ENCODE measurements around the gene HECW1.

HECW1 gene

DNA sequence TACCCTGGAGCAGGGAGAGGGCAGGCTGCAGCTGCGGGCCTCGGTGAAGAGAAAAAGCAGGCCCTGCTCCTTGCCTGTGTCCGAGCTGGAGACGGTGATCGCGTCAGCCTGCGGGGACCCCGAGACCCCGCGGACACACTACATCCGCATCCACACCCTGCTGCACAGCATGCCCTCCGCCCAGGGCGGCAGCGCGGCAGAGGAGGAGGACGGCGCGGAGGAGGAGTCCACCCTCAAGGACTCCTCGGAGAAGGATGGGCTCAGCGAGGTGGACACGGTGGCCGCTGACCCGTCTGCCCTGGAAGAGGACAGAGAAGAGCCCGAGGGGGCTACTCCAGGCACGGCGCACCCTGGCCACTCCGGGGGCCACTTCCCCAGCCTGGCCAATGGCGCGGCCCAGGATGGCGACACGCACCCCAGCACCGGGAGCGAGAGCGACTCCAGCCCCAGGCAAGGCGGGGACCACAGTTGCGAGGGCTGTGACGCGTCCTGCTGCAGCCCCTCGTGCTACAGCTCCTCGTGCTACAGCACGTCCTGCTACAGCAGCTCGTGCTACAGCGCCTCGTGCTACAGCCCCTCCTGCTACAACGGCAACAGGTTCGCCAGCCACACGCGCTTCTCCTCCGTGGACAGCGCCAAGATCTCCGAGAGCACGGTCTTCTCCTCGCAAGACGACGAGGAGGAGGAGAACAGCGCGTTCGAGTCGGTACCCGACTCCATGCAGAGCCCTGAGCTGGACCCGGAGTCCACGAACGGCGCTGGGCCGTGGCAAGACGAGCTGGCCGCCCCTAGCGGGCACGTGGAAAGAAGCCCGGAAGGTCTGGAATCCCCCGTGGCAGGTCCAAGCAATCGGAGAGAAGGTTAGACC, 332.5 kb downstream of the HECW1 start:
- no peak for DNase-seq

DNA sequence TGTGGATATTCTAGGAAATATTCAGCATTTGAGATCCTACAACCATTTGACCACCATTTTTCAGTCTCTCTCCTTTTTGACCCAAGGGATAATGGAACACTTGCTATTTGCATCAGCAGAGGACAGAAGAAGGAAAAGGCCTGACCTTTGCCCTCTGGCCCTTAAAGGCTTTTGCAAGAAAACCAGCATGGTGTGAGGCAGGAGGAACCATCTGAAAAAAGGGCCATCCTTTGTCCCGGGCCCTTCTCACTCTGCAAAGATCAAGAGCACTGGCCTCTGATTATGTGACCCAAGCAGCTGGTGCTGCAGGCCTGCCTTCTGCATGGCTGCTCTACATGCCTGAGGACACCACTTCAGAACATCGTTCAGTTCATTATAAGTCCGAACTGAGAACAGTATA, 337.1 kb downstream of the HECW1 start:
- DNase-seq: no peak

DNA sequence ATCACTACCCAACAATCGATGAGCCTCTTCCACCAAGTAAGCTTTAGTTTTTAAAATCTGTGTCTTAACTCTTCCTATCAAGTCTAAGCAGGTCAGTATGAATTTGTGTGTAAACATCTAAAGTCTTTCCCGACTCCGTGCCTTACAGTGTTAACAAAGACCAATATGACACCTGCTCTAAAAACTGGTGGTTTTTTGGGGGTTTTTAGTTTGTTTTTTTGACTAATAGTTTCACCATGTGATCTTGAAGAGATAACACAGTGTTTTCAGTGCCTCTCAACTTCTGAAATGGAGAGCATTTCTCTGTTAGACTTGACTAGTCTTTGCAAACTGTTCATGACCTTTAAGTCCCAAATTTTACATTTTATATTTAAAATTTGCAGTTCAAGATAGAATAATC, 338.4 kb downstream of the HECW1 start:
- DNase-seq: no peak

DNA sequence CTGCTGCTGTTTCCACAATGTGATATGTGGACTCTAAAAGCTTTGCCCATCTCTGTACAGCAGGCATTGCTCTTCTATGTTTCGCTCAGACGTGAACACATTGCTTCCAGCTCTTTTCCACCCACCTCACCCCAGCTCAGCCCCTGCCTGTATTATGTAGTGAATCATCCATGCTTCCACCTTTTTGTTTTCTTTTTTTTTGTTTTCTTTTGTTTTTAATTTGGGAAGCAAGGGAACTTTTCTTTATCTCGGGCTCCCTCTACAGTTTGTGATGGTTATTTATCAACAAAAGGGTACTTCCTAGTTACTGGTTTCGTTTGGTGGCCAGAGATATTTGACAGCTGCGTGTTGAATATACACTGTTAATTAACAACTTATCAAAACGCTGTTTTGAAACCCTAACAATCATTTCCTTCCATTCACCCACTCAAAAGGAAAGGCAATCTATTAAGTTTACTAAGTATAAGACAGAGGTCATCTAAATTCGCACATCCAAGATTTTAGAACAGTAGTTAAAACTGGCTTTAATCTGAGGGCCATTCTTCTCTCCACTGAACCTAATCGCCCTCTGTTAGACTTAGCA, 342.6 kb downstream of the HECW1 start:
- peak; percentile 57 for DNase-seq

DNA sequence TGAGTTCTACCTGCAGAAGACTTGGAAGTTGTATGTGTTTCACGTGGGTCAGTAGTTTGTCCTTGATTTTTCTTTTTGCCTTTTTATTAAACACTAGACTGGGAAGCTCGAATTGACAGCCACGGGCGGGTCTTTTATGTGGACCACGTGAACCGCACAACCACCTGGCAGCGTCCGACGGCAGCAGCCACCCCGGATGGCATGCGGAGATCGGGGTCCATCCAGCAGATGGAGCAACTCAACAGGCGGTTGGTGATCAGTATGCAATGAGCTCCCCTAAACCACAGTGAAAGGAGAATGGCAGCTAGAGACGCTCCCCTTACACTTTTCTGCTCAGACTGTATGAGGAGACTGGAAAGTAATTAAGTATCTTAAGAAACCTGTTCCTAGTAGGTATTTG, 343.8 kb downstream of the HECW1 start:
- no peak for DNase-seq

DNA sequence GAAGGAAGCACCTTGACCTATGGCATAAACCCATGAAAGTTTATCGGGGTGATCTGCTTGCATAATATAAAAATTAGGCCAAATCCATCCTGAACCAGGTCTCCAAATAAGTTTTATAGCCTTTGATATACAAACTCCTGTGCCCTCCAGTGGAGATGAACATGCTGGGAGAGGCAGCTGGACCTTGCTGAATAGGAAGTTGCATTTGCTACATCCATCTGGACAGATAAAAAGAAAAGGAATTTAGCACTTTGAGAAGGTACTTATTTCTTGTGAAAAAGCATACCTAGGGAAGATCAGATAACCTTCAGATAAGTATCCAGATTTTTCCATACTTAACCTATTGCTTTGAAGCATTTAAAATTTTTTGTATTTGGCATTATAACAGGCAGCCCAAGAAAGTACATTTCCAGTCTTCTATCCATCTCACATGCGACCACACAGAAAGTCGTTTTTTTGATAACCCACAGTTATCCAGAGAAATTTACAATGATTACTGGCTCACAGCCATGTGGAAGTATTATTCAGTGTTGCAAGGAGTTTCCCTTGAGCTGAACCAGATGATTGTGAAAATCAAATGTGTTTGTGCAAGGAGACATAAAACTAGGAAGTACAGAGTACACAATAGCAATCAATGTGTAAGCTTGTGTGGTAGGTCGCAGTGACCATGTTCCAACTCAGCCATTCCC, 346.0 kb downstream of the HECW1 start:
- peak; percentile 19 for DNase-seq

DNA sequence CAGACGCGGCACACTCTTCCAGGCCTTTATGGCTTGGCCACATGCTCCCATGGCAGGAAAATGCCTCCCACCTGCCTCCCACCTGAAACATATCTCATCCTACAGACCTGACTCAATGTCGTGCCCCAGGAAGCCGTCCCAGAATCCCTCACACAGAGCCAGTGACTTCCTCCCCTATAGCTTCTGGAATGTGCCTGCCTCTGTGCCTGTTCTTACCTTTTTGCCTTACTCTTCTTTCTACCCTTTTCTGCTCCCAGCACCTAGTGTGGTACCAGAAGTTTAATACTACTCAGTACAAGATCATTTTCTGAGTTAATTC, 346.5 kb downstream of the HECW1 start:
- no peak for DNase-seq

DNA sequence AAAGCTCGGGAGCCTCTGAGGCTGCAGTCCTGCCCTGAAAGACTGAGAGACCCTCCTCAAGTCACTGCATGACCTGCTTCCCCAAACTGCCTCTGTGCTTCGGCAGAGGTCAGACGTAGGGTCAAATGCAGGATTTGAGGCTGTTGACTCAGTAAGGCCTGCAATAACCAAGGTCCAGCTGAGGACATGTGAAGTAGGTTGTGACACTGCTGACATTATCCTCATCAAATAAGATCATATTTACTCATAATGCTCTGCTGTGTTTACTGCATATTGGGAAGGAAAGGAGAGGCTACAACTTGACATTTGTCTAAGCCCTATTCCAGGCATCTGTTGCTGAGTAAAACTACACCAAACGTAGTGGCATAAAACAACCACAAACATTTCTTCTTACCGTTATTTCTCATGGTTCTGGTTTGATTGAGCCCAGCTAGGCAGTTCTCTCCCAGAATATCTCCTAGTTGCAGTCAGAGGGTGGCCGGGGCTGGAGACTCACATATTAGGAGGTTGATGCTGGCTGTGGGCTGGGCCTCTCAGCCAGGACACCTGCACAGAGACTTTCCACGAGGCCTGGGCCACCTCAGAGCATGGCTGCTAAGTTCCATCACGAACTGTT, 348.4 kb downstream of the HECW1 start:
- DNase-seq: no peak

DNA sequence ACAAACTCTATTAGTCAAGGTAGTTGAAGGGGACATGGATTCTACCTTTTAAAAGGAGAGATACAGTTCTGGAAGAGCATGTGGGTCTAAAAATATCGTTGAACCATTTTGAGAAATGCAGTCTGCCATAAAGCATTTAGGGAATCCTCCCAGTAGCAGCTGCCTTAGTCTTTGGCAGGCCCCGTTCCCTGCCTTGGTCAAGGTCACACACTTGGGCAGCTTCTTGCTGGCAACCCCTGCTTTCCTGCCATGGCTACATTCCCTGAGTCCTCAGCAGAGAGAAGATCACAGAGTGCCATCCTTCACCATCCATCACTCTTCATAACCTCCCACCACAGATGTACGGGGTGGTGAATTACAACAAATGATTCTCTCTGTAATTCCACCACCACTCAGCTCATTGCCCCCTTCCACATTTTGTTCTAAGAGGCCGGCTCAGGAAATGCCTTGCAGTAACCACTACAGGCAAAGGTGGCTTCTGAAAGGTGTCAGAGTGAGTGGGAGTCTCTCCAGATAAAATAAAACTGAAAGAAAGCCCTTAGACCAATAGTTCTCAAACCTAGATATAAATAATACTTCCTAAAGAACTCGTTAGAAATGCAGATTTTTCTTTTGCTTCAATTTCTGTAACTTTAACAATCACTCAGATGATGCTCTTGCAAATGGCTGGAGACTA, 349.0 kb downstream of the HECW1 start:
- no peak for DNase-seq

DNA sequence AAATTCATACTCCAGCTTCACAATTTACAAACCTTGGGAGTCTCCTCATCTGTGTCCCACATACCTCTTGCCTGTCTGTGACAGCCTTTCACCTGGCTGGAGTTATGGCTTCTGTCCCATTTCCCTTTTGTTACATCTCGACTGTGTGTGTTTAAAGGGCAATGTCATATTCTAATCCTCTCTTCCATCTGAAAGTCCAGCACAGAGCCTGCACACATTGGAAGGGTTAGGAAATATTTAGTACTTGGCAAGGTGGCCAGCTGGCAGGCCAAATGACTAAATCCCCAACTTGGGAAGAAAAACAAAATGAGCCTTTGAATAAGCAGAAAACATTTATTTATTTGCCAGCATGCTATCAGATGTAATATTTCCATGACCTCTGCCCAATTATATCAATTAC, 350.4 kb downstream of the HECW1 start:
- DNase-seq: no peak

DNA sequence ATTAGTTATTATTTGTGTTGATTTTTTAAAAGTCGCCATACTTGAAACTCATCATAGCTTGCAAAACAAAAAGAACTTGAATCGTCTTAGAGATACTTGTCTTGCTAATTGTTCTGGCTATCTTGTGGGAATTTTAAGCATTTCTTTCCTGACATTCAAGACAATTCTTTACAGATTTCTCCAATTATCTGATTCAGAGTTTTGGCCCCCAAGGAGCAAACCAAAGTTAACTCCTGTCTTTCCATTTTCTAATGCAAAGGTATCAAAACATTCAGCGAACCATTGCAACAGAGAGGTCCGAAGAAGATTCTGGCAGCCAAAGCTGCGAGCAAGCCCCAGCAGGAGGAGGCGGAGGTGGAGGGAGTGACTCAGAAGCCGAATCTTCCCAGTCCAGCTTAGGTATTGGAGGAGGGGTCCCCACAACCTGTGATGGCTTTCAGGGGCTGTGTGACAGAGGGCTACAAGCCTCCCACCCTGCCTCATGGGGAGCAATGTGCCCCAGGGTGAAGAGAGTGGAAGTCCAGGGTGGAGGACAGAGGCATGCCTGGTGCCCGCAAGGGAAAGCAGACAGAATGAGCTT, 351.0 kb downstream of the HECW1 start:
- no peak for DNase-seq

DNA sequence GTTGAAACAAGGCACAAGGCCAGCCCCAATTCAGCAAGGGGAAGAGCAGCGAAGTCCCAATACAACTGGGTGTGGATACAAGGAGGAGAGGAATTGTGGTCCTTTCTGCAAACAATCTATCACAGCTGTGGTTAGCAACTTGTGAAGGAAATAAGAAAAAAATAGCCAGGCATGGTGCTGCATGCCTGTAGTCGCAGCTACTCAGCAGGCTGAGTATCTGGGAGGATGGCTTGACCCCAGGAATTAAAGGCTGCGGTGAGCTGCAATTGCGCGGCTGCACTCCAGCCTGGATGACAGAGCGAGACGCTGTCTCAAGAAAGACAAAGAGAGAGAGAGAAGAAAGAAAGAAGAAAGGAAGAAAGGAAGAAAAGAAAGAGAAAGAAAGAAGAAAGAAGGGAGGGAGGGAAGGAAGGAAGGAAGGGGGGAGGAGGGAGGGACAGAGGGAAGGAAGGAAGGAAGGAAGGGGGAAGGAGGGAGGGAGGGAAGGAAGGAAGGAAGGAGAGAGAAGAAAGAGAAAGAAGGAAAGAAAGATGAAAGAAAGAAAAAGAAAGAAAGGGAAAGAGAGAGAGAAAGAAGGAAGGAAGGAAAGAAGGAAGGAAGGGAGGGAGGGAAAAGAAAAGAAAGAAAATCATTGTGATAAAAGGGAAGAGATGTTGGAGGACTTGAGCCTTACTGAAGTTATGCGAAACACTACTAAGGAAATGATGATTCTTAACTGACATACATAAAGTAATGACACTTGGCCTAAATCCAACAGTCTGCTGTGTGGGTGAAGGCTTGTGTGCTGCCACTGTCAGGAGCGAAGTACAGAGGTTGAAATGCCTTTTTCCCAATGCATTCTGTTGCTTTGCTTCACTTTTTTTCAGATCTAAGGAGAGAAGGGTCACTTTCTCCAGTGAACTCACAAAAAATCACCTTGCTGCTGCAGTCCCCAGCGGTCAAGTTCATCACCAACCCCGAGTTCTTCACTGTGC, 353.4 kb downstream of the HECW1 start:
- peak; percentile 29 for DNase-seq

DNA sequence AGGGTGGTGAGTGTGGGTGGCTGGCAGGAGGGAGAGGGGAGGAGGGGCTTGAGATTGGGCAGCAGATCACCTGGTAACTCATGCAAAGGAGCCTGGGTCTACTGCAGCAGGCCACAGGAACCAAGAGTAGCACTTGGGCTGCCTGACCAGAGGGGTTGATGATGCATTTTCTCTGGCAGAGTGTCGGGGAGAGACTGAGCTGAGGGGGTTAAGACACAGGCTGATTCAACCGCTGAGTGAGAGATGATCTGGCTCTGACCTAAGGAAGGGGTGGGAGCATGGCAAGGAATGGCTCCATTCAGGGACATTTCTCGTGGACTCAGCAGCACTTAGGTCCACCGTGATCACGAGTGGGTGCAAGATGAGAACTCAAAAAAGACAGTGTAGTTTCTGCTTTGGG, 355.0 kb downstream of the HECW1 start:
- no peak for DNase-seq

DNA sequence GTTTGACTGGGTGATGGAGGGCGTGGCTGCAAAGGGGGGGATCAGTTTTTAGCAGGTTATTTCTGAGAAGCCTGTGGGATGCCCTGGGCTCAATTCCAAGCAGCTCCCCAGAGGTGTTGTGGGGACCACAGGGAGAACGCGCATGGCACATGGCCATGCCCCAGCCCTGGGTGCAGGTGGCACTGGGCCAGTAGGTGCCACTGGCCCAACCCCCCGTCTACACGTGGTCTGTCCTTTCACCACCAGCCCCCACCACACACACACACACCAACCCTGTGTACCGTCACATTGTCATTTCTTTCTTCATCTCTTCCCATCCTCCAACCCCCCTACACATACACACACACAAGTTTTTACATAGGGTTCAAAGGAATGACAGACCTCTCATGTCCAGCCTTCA, 355.4 kb downstream of the HECW1 start:
- no peak for DNase-seq

DNA sequence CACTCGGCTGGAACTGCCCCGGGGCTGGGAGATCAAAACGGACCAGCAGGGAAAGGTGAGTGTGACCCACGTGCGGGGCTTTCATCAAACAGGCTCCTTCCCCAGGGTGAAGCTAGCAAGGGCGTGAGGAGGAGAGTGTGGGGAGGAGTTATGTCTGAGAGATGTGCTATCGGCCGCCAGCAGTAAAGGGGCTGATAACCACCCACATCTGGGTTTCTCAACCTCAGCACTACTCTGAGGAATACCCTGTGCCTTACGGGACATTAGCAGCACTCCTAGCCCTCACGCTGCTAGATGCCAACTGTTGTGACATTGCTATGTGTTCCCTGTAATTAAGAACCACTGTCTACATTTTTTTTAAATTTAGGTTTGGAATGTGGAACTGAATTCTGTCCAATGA, 356.6 kb downstream of the HECW1 start:
- DNase-seq: no peak

DNA sequence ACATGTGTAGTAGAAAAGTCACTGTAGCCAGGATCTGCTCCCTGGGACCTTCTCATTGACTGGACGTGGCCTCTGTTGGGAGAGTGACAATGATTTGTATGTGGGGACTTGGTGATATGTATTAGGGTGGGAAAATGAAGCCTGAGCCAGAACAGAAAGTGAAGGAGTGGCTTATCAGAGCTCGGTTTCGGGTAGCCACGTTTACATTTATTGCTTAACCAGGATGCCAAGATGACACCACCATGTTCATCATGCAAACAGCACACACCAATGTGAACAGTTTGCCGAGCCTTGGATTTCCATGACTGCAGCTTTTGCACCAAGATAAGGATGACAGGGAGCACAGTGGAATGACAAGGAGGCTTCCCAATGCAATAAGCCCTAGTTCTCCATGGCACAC, 357.7 kb downstream of the HECW1 start:
- DNase-seq: peak; percentile 5

DNA sequence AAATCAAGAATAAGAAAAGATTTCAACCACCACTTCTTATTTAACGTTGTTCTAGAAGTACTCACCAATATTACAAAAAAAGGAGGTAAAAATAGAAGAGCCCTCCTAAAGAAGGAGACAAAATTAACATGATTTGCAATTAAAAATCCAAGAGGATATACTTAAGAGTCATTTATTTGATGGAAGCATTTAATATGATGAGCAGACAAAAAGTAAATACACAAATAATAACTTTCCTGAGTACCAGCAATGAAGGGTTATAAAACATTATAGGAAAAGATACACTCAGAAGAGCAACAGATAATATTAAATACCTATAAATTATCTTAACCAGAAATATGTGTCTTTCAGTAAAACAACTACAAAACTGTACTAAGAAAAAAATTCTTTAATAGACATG, 363.5 kb downstream of the HECW1 start:
- no peak for DNase-seq

DNA sequence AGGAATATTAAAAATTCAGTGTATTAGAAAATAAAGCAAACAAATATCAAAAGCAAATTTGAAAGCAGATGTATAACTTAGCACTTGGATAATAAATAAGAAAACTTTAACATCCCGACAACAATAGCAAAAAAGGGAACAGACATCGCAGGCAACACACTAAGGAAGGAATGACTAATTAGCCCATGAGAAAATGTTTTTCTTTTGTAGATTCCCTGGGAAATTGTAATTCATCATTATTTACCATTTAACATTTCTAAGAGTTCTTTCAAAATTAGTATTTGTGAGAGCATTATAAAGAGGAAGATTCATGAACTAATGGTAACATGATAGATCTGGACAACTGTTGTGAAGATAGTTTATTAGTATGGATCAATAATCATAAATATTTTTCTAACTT, 364.4 kb downstream of the HECW1 start:
- DNase-seq: no peak

DNA sequence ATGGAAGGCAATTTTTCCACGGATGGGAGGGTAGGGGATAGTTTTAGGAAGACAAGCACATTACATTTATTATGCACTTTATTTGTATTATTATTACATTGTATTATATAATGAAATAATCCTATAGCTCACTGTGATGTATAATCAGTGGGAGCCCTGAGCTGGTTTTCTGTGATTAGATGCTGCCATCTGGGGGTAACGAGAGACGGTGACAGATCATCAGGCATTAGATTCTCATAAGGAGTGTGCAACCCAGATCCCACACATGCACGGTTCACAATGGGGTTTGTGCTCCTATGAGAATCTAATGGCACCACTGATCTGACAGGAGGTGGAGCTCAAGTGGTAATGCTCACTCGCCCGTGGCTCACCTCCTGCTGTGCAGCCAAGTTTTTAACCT, 366.6 kb downstream of the HECW1 start:
- DNase-seq: no peak

DNA sequence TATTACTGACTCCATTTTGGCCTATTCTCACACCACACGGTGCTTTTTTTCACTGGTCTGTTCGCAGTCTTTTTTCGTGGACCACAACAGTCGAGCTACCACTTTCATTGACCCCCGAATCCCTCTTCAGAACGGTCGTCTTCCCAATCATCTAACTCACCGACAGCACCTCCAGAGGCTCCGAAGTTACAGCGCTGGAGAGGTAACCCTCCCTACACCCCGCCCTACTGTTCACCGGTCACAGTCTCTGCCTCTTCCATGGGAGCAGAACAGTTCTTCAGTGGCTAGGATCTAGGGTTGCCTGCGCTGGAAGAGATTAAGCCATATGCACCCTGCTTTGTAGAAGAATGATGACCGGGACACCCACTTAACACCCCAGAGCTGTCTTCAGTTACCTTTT, 367.1 kb downstream of the HECW1 start:
- no peak for DNase-seq

DNA sequence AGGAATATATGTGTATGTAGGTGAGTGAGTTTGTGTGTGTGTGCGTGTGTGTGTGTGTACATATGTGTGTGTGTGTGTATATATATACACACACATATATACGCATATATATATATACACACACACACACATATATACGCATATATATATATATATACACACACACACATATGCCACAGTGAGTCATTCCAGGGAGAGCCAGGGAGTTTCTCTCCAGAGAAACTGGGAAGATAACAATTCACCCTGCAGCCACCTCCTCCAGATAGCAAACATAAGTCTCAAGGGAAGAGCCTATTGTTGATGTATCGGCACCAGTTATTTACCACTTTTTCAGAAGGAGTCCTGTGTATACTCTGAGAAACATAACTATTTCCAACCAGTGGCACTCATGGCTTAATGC, 368.1 kb downstream of the HECW1 start:
- DNase-seq: no peak

All from MV-4-11 (cell line).